ENCODE measurements around the gene IGFL2. TPM values are rescaled to one million over a fixed set of nuclear protein-coding genes. Genes with fewer than 3 reads are reported as not detected.
"Not testable (repeated sequence)": the region's sequence is repeated elsewhere in the genome, so short reads cannot be mapped to it uniquely, and the experiment has no call there.

Gene IGFL2
- total RNA-seq (not detected), polyA plus RNA-seq (not detected)
- long read RNA-seq, donor 1 = 0 reads
- long read RNA-seq, donor 2 = 0 reads
- long read RNA-seq, donor 3 = 0 reads
- long read RNA-seq, donor 4 = 0 reads
- long read RNA-seq, donor 5, partial matches to known transcripts = 0 of 1 reads
- long read RNA-seq, donor 5, other reads (novel, unspliced or antisense) = 0 of 1 reads

DNA sequence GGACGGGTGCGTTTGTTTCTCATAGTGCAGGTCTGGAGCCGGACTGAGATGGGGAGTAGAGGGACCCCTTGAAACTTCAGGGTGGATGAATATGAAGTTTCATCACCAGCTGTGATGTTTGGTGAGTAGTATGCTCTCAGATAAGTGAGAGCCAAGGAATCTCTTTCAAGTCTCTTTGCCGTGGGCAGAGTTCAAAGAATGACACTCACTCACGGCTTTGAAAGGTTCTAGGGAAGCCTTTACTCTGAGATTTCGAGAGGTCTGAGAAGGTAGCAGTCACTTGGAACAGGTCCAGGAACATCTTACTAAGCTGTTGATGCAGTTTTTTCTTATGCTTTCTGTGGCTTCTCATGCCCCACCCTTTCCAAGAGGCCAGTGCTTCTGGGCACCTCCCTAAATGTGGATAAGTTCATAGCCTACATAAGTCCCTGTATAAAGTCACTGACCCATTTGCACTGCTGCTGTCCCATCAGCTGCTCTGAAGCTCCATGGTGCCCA lies at the start of gene IGFL2:
IGFL2 (plus strand) TSS at position 448 of the 498 bp plus-strand sequence; CDS start at position 489, 41 bp downstream.
- no peak within 1 kb of the TSS for H3K4me3 ChIP-seq
- H3K9ac ChIP-seq (ENCODE audit: insufficient read depth in 1 of 2, low read length in 2 of 2) = no peak within 1 kb of the TSS
- no peak within 1 kb of the TSS for H3K27ac ChIP-seq (ENCODE audit: low read depth in 1 of 2, low read length in 1 of 2)
- H3K9me3 ChIP-seq (ENCODE audit: control insufficient read depth in 4 of 4, insufficient read depth in 3 of 4, low read length in 3 of 4) = peaks cover 0 to 2% (median 0%) of the 10 kb centered on the region in 4 donors
- peaks cover 0 to 10% (median 0%) of the 10 kb centered on the region in 5 donors for H3K4me1 ChIP-seq (ENCODE audit: control insufficient read depth in 5 of 5, insufficient read depth in 5 of 5, low read length in 5 of 5)
- DNase-seq (peak in 1 of 3 donors; percentile 32), ATAC-seq (ENCODE audit: insufficient read depth, low FRiP score) (no peak)
- H3K27me3 ChIP-seq (ENCODE audit: control insufficient read depth in 3 of 3, insufficient read depth in 3 of 3, low read length in 2 of 3) = no peaks in the 10 kb centered on the region
- TF ChIP-seq, protein P1, sequence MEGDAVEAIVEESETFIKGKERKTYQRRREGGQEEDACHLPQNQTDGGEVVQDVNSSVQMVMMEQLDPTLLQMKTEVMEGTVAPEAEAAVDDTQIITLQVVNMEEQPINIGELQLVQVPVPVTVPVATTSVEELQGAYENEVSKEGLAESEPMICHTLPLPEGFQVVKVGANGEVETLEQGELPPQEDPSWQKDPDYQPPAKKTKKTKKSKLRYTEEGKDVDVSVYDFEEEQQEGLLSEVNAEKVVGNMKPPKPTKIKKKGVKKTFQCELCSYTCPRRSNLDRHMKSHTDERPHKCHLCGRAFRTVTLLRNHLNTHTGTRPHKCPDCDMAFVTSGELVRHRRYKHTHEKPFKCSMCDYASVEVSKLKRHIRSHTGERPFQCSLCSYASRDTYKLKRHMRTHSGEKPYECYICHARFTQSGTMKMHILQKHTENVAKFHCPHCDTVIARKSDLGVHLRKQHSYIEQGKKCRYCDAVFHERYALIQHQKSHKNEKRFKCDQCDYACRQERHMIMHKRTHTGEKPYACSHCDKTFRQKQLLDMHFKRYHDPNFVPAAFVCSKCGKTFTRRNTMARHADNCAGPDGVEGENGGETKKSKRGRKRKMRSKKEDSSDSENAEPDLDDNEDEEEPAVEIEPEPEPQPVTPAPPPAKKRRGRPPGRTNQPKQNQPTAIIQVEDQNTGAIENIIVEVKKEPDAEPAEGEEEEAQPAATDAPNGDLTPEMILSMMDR (IDR thresholded peaks at IDR 0.05; ENCODE audit: control extremely low read depth, extremely low read depth) = no peak
- H3K36me3 ChIP-seq (ENCODE audit: control insufficient read depth in 4 of 4, insufficient read depth in 4 of 4, low read length in 4 of 4) = no peaks in the 10 kb centered on the region
- WGBS, 2 donors = 52 to 75% methylated on average over 6 of the region's 6 CpGs

DNA sequence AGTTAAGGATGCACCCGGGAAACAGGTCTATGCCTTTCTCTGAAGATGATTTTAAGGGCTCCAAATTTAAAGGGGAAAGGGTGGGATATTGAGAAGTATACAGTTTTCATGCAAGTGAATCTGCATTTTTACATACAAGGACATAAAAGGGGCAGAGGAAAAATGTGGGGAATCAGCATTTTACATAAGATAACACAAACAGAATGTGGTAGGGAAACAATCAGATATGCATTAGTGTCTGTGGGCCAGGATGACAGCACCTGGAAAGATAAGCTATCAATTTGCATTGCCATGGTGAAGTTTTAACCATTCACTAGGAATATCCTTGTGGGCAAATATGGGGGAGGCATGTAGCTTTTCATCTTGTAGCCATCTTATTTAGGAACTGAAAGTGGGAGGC lies 47.7 kb upstream of the IGFL2 start:
- H3K4me1 ChIP-seq (ENCODE audit: control insufficient read depth in 5 of 5, insufficient read depth in 5 of 5, low read length in 5 of 5) = no peaks in the 10 kb centered on the region
- ATAC-seq (ENCODE audit: insufficient read depth, low FRiP score) (no peak), DNase-seq (no peak)
- peaks cover 0 to 6% (median 3%) of the 10 kb centered on the region in 4 donors for H3K9me3 ChIP-seq (ENCODE audit: control insufficient read depth in 4 of 4, insufficient read depth in 3 of 4, low read length in 3 of 4)
- TF ChIP-seq, protein P1 (IDR thresholded peaks at IDR 0.05; ENCODE audit: control extremely low read depth, extremely low read depth) = no peak
- no peak overlapping the region for H3K4me3 ChIP-seq
- H3K36me3 ChIP-seq (ENCODE audit: control insufficient read depth in 4 of 4, insufficient read depth in 4 of 4, low read length in 4 of 4) = no peaks in the 10 kb centered on the region
- no peak overlapping the region for H3K9ac ChIP-seq (ENCODE audit: insufficient read depth in 1 of 2, low read length in 2 of 2)
- H3K27me3 ChIP-seq (ENCODE audit: control insufficient read depth in 3 of 3, insufficient read depth in 3 of 3, low read length in 2 of 3) = peaks cover 0 to 3% (median 0%) of the 10 kb centered on the region in 3 donors
- no peak overlapping the region for H3K27ac ChIP-seq (ENCODE audit: low read depth in 1 of 2, low read length in 1 of 2)
- 72 to 88% methylated on average over 1 of the region's 1 CpG for WGBS, 2 donors

DNA sequence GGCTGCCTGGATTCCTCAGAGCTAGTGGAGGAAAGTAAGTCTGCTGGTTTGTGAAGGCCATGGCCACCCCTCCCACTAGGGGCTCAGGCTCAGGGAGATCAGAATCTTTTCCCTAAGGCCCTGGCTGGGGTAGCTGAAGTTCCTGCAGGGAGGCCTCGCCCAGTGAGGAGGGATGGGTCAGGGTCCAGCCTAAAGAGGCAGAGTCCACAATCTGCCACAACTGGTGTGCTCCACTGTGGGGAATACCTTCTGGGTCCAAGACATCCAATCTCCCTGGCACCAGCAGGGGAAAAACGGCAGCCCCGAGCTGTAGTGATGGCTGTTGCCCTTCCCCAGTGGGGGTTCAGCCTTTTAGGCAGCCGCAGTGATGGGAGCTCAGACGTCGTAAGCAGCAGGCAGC lies 46.7 kb upstream of the IGFL2 start:
- Histone ChIP-seq H3K9me3 (ENCODE audit: control insufficient read depth in 4 of 4, insufficient read depth in 3 of 4, low read length in 3 of 4) (peaks cover 0 to 6% (median 3%) of the 10 kb centered on the region in 4 donors), H3K4me1 (ENCODE audit: control insufficient read depth in 5 of 5, insufficient read depth in 5 of 5, low read length in 5 of 5) (no peaks in the 10 kb centered on the region), H3K27me3 (ENCODE audit: control insufficient read depth in 3 of 3, insufficient read depth in 3 of 3, low read length in 2 of 3) (peaks cover 0 to 3% (median 0%) of the 10 kb centered on the region in 3 donors), H3K4me3 (no peak overlapping the region), H3K27ac (ENCODE audit: low read depth in 1 of 2, low read length in 1 of 2) (no peak overlapping the region), H3K9ac (ENCODE audit: insufficient read depth in 1 of 2, low read length in 2 of 2) (no peak overlapping the region), H3K36me3 (ENCODE audit: control insufficient read depth in 4 of 4, insufficient read depth in 4 of 4, low read length in 4 of 4) (no peaks in the 10 kb centered on the region)
- WGBS, 2 donors = 53 to 67% methylated on average over 6 of the region's 6 CpGs
- DNase-seq = no peak
- ATAC-seq (ENCODE audit: insufficient read depth, low FRiP score) = no peak
- TF ChIP-seq, protein P1 (IDR thresholded peaks at IDR 0.05; ENCODE audit: control extremely low read depth, extremely low read depth) = no peak

DNA sequence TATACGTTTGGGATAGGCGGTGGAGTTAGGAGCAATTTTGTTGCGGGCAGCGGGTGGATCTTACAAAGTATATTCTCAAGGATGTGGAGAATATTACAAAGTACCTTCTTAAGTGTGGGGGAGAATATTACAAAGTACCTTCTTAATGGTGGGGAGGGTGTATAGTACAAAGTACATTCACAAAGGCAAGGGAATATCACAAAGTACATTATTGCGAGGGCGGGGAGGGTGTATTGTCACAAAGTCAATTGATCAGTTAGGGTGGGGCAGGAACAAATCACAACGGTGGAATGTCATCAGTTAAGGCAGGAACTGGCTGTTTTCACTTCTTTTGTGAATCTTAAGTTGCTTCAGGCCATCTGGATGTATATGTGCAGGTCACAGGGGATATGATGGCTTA lies 45.7 kb upstream of the IGFL2 start:
- H3K36me3 ChIP-seq (ENCODE audit: control insufficient read depth in 4 of 4, insufficient read depth in 4 of 4, low read length in 4 of 4); H3K4me1 ChIP-seq (ENCODE audit: control insufficient read depth in 5 of 5, insufficient read depth in 5 of 5, low read length in 5 of 5); H3K27ac ChIP-seq (ENCODE audit: low read depth in 1 of 2, low read length in 1 of 2); ATAC-seq (ENCODE audit: insufficient read depth, low FRiP score); H3K9ac ChIP-seq (ENCODE audit: insufficient read depth in 1 of 2, low read length in 2 of 2); H3K27me3 ChIP-seq (ENCODE audit: control insufficient read depth in 3 of 3, insufficient read depth in 3 of 3, low read length in 2 of 3); H3K9me3 ChIP-seq (ENCODE audit: control insufficient read depth in 4 of 4, insufficient read depth in 3 of 4, low read length in 3 of 4); DNase-seq; H3K4me3 ChIP-seq: not testable (repeated sequence)
- 83 to 84% methylated on average over 7 of the region's 7 CpGs for WGBS, 2 donors
